Measurements from ENCODE around the gene PRAME.
"Not testable (repeated sequence)": the region's sequence is repeated elsewhere in the genome, so short reads cannot be mapped to it uniquely, and the experiment has no call there.

Gene PRAME

GRCh38 chr22:22520667-22521602 lies 38.1 kb downstream of the PRAME start:
- no peak for DNase-seq

- no peak for DNase-seq
These were observed 38.9 kb downstream of the PRAME start, which contains the start of gene ZNF280A for GRCh38 chr22:22520020-22520656. ZNF280A (minus strand) TSS chr22:22520270; CDS start chr22:22515630, 4,640 bp downstream.

GRCh38 chr22:22519591-22519990 lies 39.5 kb downstream of the PRAME start:
- DNase-seq: no peak

- no peak for DNase-seq
These were observed 42.1 kb downstream of the PRAME start for GRCh38 chr22:22516992-22517391.

GRCh38 chr22:22515890-22516289 lies 43.2 kb downstream of the PRAME start:
- DNase-seq: no peak

GRCh38 chr22:22514431-22514830 lies 44.6 kb downstream of the PRAME start:
- DNase-seq: not testable (repeated sequence)

GRCh38 chr22:22513619-22514018 lies 45.4 kb downstream of the PRAME start:
- no peak for DNase-seq

- no peak for DNase-seq
These were observed 46.1 kb downstream of the PRAME start for GRCh38 chr22:22512951-22513350.

- DNase-seq: not testable (repeated sequence)
These were observed 48.2 kb downstream of the PRAME start for GRCh38 chr22:22510833-22511232.

GRCh38 chr22:22509912-22510311 lies 49.2 kb downstream of the PRAME start:
- DNase-seq: not testable (repeated sequence)

GRCh38 chr22:22508274-22509176 lies 50.5 kb downstream of the PRAME start, which contains the start of gene ZNF280B:
ZNF280B (minus strand) TSS chr22:22508742; CDS start chr22:22489398, 19,344 bp downstream.
- peak; percentile 71 to 95 for DNase-seq

GRCh38 chr22:22507743-22508273 lies 51.3 kb downstream of the PRAME start:
- DNase-seq: no peak

GRCh38 chr22:22506736-22507135 lies 52.3 kb downstream of the PRAME start:
- no peak for DNase-seq

GRCh38 chr22:22498267-22498666 lies 60.8 kb downstream of the PRAME start:
- DNase-seq: no peak

Measured in NCI-H446 (cell line).